WI38 (cell line): ENCODE data around the gene IWS1.

Experiments
- H3K4me3 ChIP-seq: 2 replicates; pipeline ENCODE4 v1.5.1; 2011; ENCODE audit warnings: low read depth, mild to moderate bottlenecking, control low read depth, low read length
- CTCF ChIP-seq: IDR thresholded peaks from 2 replicates; pipeline ENCODE4 v1.5.1; 2012; ENCODE audit warnings: low read depth, mild to moderate bottlenecking, control low read depth, low read length

Gene IWS1

DNA sequence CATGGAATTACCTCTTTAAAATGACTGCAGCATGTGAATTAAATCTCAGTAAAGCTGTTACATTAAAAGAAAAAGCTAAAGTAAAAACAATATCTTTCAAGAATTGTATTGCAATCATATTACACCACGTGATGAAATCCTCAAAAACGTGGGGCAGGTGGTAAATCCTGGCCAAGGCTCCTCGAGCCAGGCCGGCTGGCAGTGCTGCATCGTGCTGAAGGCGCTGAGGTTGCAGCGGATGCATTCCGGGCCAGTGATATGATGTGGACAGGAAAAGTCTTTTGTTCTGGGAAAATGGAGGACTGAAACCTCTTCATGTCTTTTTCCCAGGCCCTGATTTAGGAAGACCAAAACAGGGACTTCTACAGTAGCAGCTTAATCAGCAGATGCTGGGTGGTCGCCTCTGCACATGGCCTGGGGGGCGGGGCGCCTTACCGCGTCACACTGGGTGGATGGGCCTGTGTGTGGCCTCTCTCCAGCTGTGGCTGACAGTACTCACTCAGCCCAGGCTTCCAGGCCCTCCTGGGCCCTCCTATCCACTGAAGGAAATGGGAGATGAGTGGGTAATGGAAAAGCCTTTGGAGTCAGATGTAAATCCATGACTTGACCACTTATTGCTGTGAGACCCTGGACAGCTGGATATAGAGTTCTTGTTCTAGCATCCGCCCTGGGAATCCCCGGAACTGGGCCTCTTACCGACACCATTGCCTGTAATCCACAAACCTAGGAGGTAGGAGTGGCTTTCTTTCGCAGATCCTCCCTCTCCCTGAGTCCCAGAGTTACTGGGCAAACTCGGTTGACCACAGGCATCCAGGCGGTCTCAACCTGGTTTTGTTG lies 62.9 kb downstream of the IWS1 start:
- no peak for TF ChIP-seq CTCF
- no peak overlapping the region for H3K4me3 ChIP-seq

DNA sequence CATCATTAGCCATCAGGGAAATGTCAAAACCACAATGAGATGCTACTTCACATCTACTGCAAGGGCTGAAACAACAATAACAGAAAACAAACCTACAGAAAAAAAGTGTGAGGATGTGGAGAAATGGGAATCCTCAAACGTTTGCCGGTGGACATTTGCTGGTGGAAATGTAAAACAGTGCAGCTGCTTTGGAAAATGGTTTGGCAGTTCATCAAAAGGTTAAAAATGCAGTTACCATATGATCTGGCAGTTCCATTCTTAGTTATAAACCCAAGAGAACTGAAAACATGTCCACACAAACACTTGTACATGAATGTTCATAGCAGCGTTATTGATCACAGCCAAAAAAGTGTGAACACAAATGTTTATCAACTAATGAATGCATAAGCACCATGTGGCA lies 63.8 kb downstream of the IWS1 start:
- TF ChIP-seq CTCF: no peak
- no peak overlapping the region for H3K4me3 ChIP-seq

GRCh38 chr2:127456960-127457359 lies 69.3 kb downstream of the IWS1 start:
- H3K4me3 ChIP-seq: no peak overlapping the region

GRCh38 chr2:127455566-127456493 lies 70.5 kb downstream of the IWS1 start:
- H3K4me3 ChIP-seq: no peak overlapping the region
- TF ChIP-seq CTCF: no peak

More at GRCh38 chr2:127456960-127457359, 69.3 kb downstream of the IWS1 start:
- no peak for TF ChIP-seq CTCF

GRCh38 chr2:127454595-127455565 lies 71.4 kb downstream of the IWS1 start:
- TF ChIP-seq CTCF: no peak
- H3K4me3 ChIP-seq: no peak overlapping the region

DNA sequence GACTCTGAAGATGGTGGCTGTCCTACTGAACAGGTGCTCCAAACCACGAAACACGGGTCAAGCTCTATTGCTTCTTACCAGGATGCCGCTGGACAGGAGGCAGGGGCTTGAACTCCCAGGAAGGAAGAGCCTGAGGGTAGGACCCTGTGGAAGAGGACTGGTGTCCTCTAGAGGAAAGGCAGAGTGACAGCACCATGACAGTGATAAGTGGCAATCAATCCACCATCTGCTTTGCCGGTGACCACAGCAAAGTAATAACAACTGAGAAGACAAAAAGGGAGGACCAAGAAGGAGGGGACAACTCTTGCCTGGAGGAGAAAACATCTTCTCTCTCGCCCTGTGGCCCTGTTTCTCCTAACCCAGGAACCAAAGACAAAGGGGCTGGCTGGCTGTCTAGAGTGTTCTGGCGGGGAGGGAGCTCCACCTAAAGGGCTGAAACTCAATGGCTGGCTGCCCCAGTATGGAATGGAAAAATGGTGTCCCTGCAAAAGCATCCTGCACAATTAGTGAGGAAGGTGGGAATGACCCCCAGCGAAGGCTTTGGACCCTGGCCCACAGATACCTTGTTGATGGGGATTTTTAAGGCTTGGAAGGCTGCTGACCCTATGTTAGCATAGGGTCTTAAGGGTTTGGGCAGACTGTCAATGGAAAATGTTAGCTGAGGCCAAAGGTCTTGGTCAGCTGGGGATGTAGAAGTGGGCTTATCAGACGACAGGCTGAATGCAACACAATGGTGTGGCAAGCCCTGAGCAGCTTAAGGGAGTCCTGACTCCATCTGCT lies 72.7 kb downstream of the IWS1 start:
- no peak overlapping the region for H3K4me3 ChIP-seq
- no peak for TF ChIP-seq CTCF
